K562 (cell line): ENCODE data around the gene POP7. TPM values are rescaled to one million over a fixed set of nuclear protein-coding genes. Genes with fewer than 3 reads are reported as not detected.
A peak's percentile ranks its signal among the peaks of the same experiment; 100 is the strongest.

ENCODE experiments used
- CBX2 ChIP-seq: fragments of 200-600 bp; sonication (generic); IDR thresholded peaks from one replicate; pipeline ENCODE4 v1.6.1; 2012; ENCODE audit warnings: mild to moderate bottlenecking, low read length, inconsistent platforms; ENCODE audit not compliant: insufficient read depth, poor library complexity, severe bottlenecking
- ELF4 ChIP-seq: fragments of 450-650 bp; formaldehyde crosslinking; IDR thresholded peaks from 2 replicates; pipeline ENCODE4 v1.4.0; 2022; ENCODE audit warnings: missing genetic modification characterization
- EZH2 ChIP-seq: IDR thresholded peaks from 2 replicates; pipeline ENCODE4 v1.6.1; 2012; ENCODE audit warnings: low read depth, mild to moderate bottlenecking, inconsistent platforms, low read length, borderline replicate concordance
- KDM4B ChIP-seq, 2 experiments: fragments of 450-650 bp in 1 of 2; sonication (generic) in 1 of 2; IDR thresholded peaks; 2 replicates each; pipeline ENCODE4 v1.6.1; 2016 to 2017; ENCODE audit warnings: borderline replicate concordance in 2 of 2, antibody characterized with exemption in 1 of 2, low read depth in 1 of 2, mild to moderate bottlenecking in 1 of 2
- MTF1 ChIP-seq: fragments of 250-450 bp; sonication (Bioruptor Pico); IDR thresholded peaks from 2 replicates; pipeline ENCODE4 v1.9.0; 2021; ENCODE audit warnings: moderate library complexity, mild to moderate bottlenecking, inconsistent platforms, borderline replicate concordance
- PHF21A ChIP-seq: fragments of 450-650 bp; IDR thresholded peaks from 2 replicates; pipeline ENCODE4 v1.6.1; 2017; ENCODE audit warnings: low read depth, borderline replicate concordance
- PRMT5 ChIP-seq: sonication (generic); formaldehyde crosslinking; IDR thresholded peaks from 2 replicates; pipeline ENCODE4 v1.5.0; 2020; ENCODE audit warnings: missing genetic modification reagents
- RBM15 ChIP-seq: fragments of 200-400 bp; formaldehyde crosslinking; IDR thresholded peaks from 2 replicates; pipeline ENCODE4 v1.6.1; 2018; ENCODE audit warnings: mild to moderate bottlenecking, low read length, moderate library complexity; ENCODE audit not compliant: insufficient read depth
- ZNF217 ChIP-seq: sonication (generic); formaldehyde crosslinking; IDR thresholded peaks from 2 replicates; pipeline ENCODE4 v1.8.0; 2022; ENCODE audit warnings: mild to moderate bottlenecking, missing genetic modification reagents
- ZNF561 ChIP-seq: fragments of 450-650 bp; formaldehyde crosslinking; conservative IDR thresholded peaks from 2 replicates; pipeline ENCODE4 v1.4.0; 2020; ENCODE audit warnings: mild to moderate bottlenecking, moderate library complexity
- ZNF76 ChIP-seq: fragments of 250-450 bp; sonication (Bioruptor Pico); IDR thresholded peaks from 2 replicates; pipeline ENCODE4 v1.4.0; 2020; ENCODE audit warnings: mild to moderate bottlenecking, moderate library complexity, borderline replicate concordance
- polyA plus RNA-seq, 8 experiments: library from polyadenylated mRNA; depleted of rRNA in 4 of 8; stranded (reverse) in 5 of 8; unstranded in 3 of 8; fragments of >200 nt; fragmentation: Nextera tagmentation in 2 of 8; fragmentation: Illumina TruSeq in 1 of 8; extraction: Ambion mirVana in 2 of 8; extraction: Trizol in 1 of 8; gene quantifications; 2 replicates each; pipeline versions ENCODE4 v1.2.1 to v1.2.3, GENCODE V29; 2011 to 2014; ENCODE audit warnings: inconsistent platforms in 1 of 8, missing spikeins in 1 of 8
- total RNA-seq, 7 experiments: library from RNA; depleted of rRNA in 6 of 7; stranded (reverse); fragments of >200 nt in 6 of 7; fragmentation: Illumina TruSeq in 2 of 7; extraction: Trizol in 2 of 7; gene quantifications; 2 replicates each; pipeline versions ENCODE4 v1.2.1 to v1.2.3, GENCODE V29; 2011 to 2021; ENCODE audit warnings: low replicate concordance in 1 of 7
- TF ChIP-seq, protein P1 (sequence below): IDR thresholded peaks from 3 replicates; pipeline ENCODE4 v1.6.1; 2011; ENCODE audit warnings: borderline replicate concordance, mild to moderate bottlenecking, moderate library complexity; ENCODE audit not compliant: insufficient read length; ENCODE audit errors: extremely low read depth
- TF ChIP-seq, protein P2 (sequence below): fragments of 450-650 bp; IDR thresholded peaks from 2 replicates; pipeline ENCODE4 v1.6.1; 2014; ENCODE audit warnings: low read depth, mild to moderate bottlenecking, moderate library complexity, borderline replicate concordance
- TF ChIP-seq, protein P3 (sequence below): fragments of 450-650 bp; formaldehyde crosslinking; IDR thresholded peaks from 2 replicates; pipeline ENCODE4 v1.4.0; 2022; ENCODE audit warnings: missing genetic modification characterization
- TF ChIP-seq, protein P4 (sequence below): sonication (generic); formaldehyde crosslinking; IDR thresholded peaks from 2 replicates; pipeline ENCODE4 v1.8.1; 2023; ENCODE audit warnings: mild to moderate bottlenecking, missing genetic modification reagents
- TF ChIP-seq, protein P5 (sequence below): IDR thresholded peaks from 2 replicates; pipeline ENCODE4 v1.6.1; 2011; ENCODE audit not compliant: insufficient read length; ENCODE audit errors: extremely low read depth
- TF ChIP-seq, protein P6 (sequence below): fragments of 450-650 bp; IDR thresholded peaks from 2 replicates; pipeline ENCODE4 v1.6.1; 2016; ENCODE audit warnings: low read depth, mild to moderate bottlenecking, moderate library complexity

The POP7 gene
- total and polyA plus RNA-seq, 9 of the 15 experiments (the other 6 are each of a cell fraction or from before 2014, with no cell fraction given), result 11.5 to 163 (median 68.9) TPM

DNA sequence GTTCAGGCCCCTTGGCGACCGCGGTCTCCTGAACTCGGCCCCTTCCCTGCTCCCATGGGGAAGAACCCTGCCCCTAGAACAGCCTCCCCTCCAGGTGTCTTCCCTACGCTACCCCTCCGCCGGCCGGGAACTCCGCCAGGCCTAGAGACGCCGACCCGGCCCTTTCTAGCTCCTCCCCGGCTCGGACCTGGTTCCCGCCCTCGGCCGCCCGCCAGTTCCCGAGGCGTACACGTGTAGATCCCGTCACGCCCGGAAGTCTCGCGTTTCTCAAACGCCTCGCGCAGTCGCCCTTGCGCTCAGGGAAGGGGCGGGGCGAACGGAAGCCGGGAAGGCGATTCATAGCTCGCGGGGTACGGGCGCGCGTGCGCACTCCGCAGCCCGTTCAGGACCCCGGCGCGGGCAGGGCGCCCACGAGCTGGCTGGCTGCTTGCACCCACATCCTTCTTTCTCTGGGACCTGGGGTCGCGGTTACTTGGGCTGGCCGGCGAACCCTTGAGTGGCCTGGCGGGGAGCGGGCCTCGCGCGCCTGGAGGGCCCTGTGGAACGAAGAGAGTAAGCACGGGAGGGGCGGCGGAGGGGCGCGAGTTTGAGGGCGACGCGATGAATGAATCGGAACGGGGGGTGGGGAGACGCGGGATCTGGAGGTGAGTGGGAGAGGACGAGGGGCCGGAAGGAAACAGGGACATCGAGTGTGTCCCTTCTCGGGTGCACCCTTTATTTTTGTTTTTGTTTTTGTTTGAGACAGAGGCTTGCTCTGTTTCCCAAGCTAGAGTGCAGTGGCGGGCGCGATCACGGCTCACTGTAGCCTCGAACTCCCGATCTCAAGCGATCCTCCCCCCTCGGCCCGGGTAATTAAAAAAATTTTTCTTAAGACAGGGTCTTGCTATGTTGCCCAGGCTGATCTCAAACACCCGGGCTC lies at the start of gene POP7 (continued):
- TF ChIP-seq CBX2 (no peak), PRMT5 (CRISPR knock-in tag) (no peak), ZNF561 (CRISPR knock-in tag) (no peak), ELF4 (no peak), EZH2 (no peak), ZNF217 (CRISPR knock-in tag) (no peak), ZNF76 (CRISPR knock-in tag) (no peak), RBM15 (no peak), PHF21A (no peak; the same call in 1 of the 2 replicates), MTF1 (no peak), KDM4B (IDR thresholded peaks at IDR 0.05; ENCODE audit: borderline replicate concordance in 2 of 2, low read depth in 1 of 2) (no peak; a peak in 1 of 4 replicates)
- TF ChIP-seq, protein P1, sequence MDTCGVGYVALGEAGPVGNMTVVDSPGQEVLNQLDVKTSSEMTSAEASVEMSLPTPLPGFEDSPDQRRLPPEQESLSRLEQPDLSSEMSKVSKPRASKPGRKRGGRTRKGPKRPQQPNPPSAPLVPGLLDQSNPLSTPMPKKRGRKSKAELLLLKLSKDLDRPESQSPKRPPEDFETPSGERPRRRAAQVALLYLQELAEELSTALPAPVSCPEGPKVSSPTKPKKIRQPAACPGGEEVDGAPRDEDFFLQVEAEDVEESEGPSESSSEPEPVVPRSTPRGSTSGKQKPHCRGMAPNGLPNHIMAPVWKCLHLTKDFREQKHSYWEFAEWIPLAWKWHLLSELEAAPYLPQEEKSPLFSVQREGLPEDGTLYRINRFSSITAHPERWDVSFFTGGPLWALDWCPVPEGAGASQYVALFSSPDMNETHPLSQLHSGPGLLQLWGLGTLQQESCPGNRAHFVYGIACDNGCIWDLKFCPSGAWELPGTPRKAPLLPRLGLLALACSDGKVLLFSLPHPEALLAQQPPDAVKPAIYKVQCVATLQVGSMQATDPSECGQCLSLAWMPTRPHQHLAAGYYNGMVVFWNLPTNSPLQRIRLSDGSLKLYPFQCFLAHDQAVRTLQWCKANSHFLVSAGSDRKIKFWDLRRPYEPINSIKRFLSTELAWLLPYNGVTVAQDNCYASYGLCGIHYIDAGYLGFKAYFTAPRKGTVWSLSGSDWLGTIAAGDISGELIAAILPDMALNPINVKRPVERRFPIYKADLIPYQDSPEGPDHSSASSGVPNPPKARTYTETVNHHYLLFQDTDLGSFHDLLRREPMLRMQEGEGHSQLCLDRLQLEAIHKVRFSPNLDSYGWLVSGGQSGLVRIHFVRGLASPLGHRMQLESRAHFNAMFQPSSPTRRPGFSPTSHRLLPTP, result no peak
- TF ChIP-seq, protein P2, sequence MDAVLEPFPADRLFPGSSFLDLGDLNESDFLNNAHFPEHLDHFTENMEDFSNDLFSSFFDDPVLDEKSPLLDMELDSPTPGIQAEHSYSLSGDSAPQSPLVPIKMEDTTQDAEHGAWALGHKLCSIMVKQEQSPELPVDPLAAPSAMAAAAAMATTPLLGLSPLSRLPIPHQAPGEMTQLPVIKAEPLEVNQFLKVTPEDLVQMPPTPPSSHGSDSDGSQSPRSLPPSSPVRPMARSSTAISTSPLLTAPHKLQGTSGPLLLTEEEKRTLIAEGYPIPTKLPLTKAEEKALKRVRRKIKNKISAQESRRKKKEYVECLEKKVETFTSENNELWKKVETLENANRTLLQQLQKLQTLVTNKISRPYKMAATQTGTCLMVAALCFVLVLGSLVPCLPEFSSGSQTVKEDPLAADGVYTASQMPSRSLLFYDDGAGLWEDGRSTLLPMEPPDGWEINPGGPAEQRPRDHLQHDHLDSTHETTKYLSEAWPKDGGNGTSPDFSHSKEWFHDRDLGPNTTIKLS, result peak; percentile 99
- TF ChIP-seq, protein P3, sequence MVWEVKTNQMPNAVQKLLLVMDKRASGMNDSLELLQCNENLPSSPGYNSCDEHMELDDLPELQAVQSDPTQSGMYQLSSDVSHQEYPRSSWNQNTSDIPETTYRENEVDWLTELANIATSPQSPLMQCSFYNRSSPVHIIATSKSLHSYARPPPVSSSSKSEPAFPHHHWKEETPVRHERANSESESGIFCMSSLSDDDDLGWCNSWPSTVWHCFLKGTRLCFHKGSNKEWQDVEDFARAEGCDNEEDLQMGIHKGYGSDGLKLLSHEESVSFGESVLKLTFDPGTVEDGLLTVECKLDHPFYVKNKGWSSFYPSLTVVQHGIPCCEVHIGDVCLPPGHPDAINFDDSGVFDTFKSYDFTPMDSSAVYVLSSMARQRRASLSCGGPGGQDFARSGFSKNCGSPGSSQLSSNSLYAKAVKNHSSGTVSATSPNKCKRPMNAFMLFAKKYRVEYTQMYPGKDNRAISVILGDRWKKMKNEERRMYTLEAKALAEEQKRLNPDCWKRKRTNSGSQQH (CRISPR knock-in tag), result peak; percentile 96
- TF ChIP-seq, protein P4, sequence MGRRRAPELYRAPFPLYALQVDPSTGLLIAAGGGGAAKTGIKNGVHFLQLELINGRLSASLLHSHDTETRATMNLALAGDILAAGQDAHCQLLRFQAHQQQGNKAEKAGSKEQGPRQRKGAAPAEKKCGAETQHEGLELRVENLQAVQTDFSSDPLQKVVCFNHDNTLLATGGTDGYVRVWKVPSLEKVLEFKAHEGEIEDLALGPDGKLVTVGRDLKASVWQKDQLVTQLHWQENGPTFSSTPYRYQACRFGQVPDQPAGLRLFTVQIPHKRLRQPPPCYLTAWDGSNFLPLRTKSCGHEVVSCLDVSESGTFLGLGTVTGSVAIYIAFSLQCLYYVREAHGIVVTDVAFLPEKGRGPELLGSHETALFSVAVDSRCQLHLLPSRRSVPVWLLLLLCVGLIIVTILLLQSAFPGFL (CRISPR knock-in tag), result 0 out of 2 replicates have a peak, but pooled peaks have one; percentile 37
- TF ChIP-seq, protein P5, sequence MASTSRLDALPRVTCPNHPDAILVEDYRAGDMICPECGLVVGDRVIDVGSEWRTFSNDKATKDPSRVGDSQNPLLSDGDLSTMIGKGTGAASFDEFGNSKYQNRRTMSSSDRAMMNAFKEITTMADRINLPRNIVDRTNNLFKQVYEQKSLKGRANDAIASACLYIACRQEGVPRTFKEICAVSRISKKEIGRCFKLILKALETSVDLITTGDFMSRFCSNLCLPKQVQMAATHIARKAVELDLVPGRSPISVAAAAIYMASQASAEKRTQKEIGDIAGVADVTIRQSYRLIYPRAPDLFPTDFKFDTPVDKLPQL, result no peak
- TF ChIP-seq, protein P6, sequence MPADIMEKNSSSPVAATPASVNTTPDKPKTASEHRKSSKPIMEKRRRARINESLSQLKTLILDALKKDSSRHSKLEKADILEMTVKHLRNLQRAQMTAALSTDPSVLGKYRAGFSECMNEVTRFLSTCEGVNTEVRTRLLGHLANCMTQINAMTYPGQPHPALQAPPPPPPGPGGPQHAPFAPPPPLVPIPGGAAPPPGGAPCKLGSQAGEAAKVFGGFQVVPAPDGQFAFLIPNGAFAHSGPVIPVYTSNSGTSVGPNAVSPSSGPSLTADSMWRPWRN, result 0 out of 2 replicates have a peak, but pooled peaks have one; percentile 16
